OCI-LY3 (cell line): ENCODE measurements around the gene GIMAP4.

Experiments used
- CTCF ChIP-seq: fragments of 200-600, 300-600 bp; sonication (generic); IDR thresholded peaks from 2 replicates; pipeline ENCODE4 v1.5.1; 2014; ENCODE audit warnings: antibody characterized with exemption, low read length, low read depth
- EZH2phosphoT487 ChIP-seq: fragments of 200-600 bp; shearing (Covaris generic); IDR thresholded peaks from 2 replicates; pipeline ENCODE4 v1.6.1; 2018; ENCODE audit warnings: antibody characterized with exemption, mixed run types, low read depth

GRCh38 chr7:150566123-150566522 is 1.1 kb upstream of the GIMAP4 start:
- TF ChIP-seq CTCF (no peak), EZH2phosphoT487 (no peak)
